IMR-90 (cell line): ENCODE measurements around the gene NRXN2. TPM values are rescaled to one million over a fixed set of nuclear protein-coding genes. Genes with fewer than 3 reads are reported as not detected.

Source experiments
- ATAC-seq: fragments of 200-7000 bp; cut with Tn5 transposase; 2 replicates; pipeline ENCODE4 v1.9.1; 2020; ENCODE audit warnings: low read depth, mild to moderate bottlenecking, moderate library complexity
- BruUV-seq: library from RNA; stranded (reverse); fragments of 400-500 nt; replicated peaks from 2 replicates; lab custom pipeline; 2021; lab: Mats Ljungman, UMichigan
- CTCF ChIA-PET: fragments of 300-600 bp; formaldehyde crosslinking; extraction: SDS; loops from one replicate; lab custom pipeline; 2021; ENCODE audit warnings: antibody characterized with exemption; lab: Yijun Ruan, JAX
- POLR2A ChIA-PET: fragments of 300-600 bp; sonication (Branson Sonifier 250); formaldehyde crosslinking; loops from one replicate; lab custom pipeline; 2022; ENCODE audit warnings: antibody characterized with exemption; ENCODE audit not compliant: unreplicated experiment; lab: Charles Lee
- DNase-seq: peaks from one replicate; pipeline ENCODE4 v3.0.0; 2013
- H2AFZ ChIP-seq: replicated peaks from 2 replicates; pipeline ENCODE3; 2013; ENCODE audit warnings: low read length, mild to moderate bottlenecking; ENCODE audit not compliant: poor library complexity
- H2AK5ac ChIP-seq: 2 replicates; pipeline ENCODE4 v1.6.1; 2013; ENCODE audit warnings: low read depth, low read length, inconsistent platforms
- H2AK9ac ChIP-seq: replicated peaks from 2 replicates; pipeline ENCODE3; 2013; ENCODE audit warnings: mild to moderate bottlenecking, low read depth, low read length, moderate library complexity; ENCODE audit not compliant: poor library complexity
- H2BK120ac ChIP-seq: 2 replicates; pipeline ENCODE4 v1.6.1; 2013; ENCODE audit warnings: low read depth, low read length, inconsistent platforms
- H2BK15ac ChIP-seq: 3 replicates; pipeline ENCODE4 v1.6.1; 2013; ENCODE audit warnings: low read depth, low read length, inconsistent platforms
- H2BK20ac ChIP-seq: 2 replicates; pipeline ENCODE4 v1.6.1; 2013; ENCODE audit warnings: low read depth, mild to moderate bottlenecking, inconsistent platforms, low read length, moderate library complexity
- H2BK5ac ChIP-seq: 2 replicates; pipeline ENCODE4 v1.6.1; 2013; ENCODE audit warnings: mild to moderate bottlenecking, low read depth, low read length, inconsistent platforms; ENCODE audit not compliant: poor library complexity, severe bottlenecking
- H3K14ac ChIP-seq: replicated peaks from 2 replicates; pipeline ENCODE4 v1.6.1; 2013; ENCODE audit warnings: low read depth, low read length, inconsistent platforms
- H3K18ac ChIP-seq: 2 replicates; pipeline ENCODE4 v1.6.1; 2013; ENCODE audit warnings: low read depth, low read length, control low read depth
- H3K23ac ChIP-seq: 2 replicates; pipeline ENCODE4 v1.6.1; 2013; ENCODE audit warnings: low read depth, low read length, inconsistent platforms
- H3K27ac ChIP-seq: 2 replicates; pipeline ENCODE4 v1.5.1; 2013; ENCODE audit warnings: mild to moderate bottlenecking, control low read depth, low read length; ENCODE audit not compliant: insufficient read depth
- H3K27me3 ChIP-seq: 2 replicates; pipeline ENCODE4 v1.6.1; 2013; ENCODE audit warnings: low read length; ENCODE audit not compliant: control insufficient read depth, insufficient read depth
- H3K36me3 ChIP-seq: 2 replicates; pipeline ENCODE4 v1.6.1; 2013; ENCODE audit warnings: low read length, mixed read lengths; ENCODE audit not compliant: control insufficient read depth, insufficient read depth
- H3K4ac ChIP-seq: 2 replicates; pipeline ENCODE4 v1.6.1; 2013; ENCODE audit warnings: low read depth, low read length, inconsistent platforms
- H3K4me1 ChIP-seq: 2 replicates; pipeline ENCODE4 v1.6.1; 2013; ENCODE audit warnings: low read length, mixed read lengths; ENCODE audit not compliant: control insufficient read depth, insufficient read depth
- H3K4me2 ChIP-seq: 2 replicates; pipeline ENCODE4 v1.6.1; 2013; ENCODE audit warnings: low read depth, mild to moderate bottlenecking, control low read depth, low read length, moderate library complexity
- H3K4me3 ChIP-seq: 2 replicates; pipeline ENCODE4 v1.5.1; 2013; ENCODE audit warnings: low read depth, mild to moderate bottlenecking, control low read depth, low read length, moderate library complexity; ENCODE audit not compliant: insufficient read depth
- H3K56ac ChIP-seq: 2 replicates; pipeline ENCODE4 v1.6.1; 2013; ENCODE audit warnings: low read length, inconsistent platforms; ENCODE audit not compliant: insufficient read depth; ENCODE audit errors: extremely low read depth
- H3K79me1 ChIP-seq, 2 experiments: 2 replicates each; pipeline ENCODE4 v1.6.1; 2013; ENCODE audit warnings: low read length in 2 of 2, inconsistent platforms in 1 of 2, low read depth in 1 of 2
- H3K9ac ChIP-seq: 2 replicates; pipeline ENCODE4 v1.6.1; 2013; ENCODE audit warnings: low read depth, low read length, control low read depth
- H3K9me1 ChIP-seq: 2 replicates; pipeline ENCODE4 v1.6.1; 2013; ENCODE audit warnings: low read length, inconsistent platforms; ENCODE audit not compliant: insufficient read depth
- H3K9me3 ChIP-seq: 2 replicates; pipeline ENCODE4 v1.6.1; 2013; ENCODE audit warnings: low read length; ENCODE audit not compliant: control insufficient read depth, insufficient read depth
- H4K20me1 ChIP-seq: 2 replicates; pipeline ENCODE4 v1.6.1; 2013; ENCODE audit warnings: low read length, inconsistent platforms; ENCODE audit not compliant: insufficient read depth
- H4K5ac ChIP-seq: 2 replicates; pipeline ENCODE4 v1.6.1; 2013; ENCODE audit warnings: mild to moderate bottlenecking, low read depth, low read length, control low read depth
- H4K8ac ChIP-seq, 2 experiments: 2 replicates each; pipeline ENCODE4 v1.6.1; 2013; ENCODE audit warnings: low read depth in 2 of 2, low read length in 2 of 2, control low read depth in 1 of 2, inconsistent platforms in 1 of 2
- H4K91ac ChIP-seq: 2 replicates; pipeline ENCODE4 v1.6.1; 2013; ENCODE audit warnings: low read depth, low read length, inconsistent platforms; ENCODE audit not compliant: insufficient read depth
- RFX5 ChIP-seq: IDR thresholded peaks from 2 replicates; pipeline ENCODE4 v1.8.0; 2012; ENCODE audit warnings: low read depth, mild to moderate bottlenecking, low read length, moderate library complexity
- WGBS, 2 experiments: methylation state at CpG; one replicate each; pipeline versions ENCODE4 v1.1.5 to v1.1.7; 2013; ENCODE audit warnings: missing lambda C conversion rate in 2 of 2; ENCODE audit not compliant: insufficient read length in 1 of 2; ENCODE audit errors: extremely low coverage in 2 of 2; 5-methylcytosine and 5-hydroxymethylcytosine counted together
- dilution Hi-C: fragments of 300-500 bp; cut with HindIII; formaldehyde crosslinking; loops from one replicate; pipeline ENCODE4 v1.14.3; 2018; ENCODE audit warnings: low sequenced_read_pairs; ENCODE audit not compliant: unreplicated experiment
- in situ Hi-C: fragments of 300-500 bp; cut with MboI; formaldehyde crosslinking; loops from 3 replicates; pipeline ENCODE4 v1.14.3; 2019; ENCODE audit warnings: low sequenced_read_pairs, inconsistent platforms, mixed read lengths
- intact Hi-C: fragments of 100-400 bp; cut with micrococcal nuclease; formaldehyde crosslinking; loops from 2 replicates; pipeline ENCODE4 v1.10.0; 2022
- polyA plus RNA-seq, 3 experiments: library from polyadenylated mRNA; depleted of rRNA; stranded (reverse); fragments of >200 nt; gene quantifications; 2 replicates each; pipeline ENCODE4 v1.2.3, GENCODE V29; 2012; ENCODE audit warnings: low replicate concordance in 1 of 3
- total RNA-seq: library from RNA; depleted of rRNA; stranded (reverse); fragments of >200 nt; gene quantifications from 2 replicates; pipeline ENCODE4 v1.2.3, GENCODE V29; 2012

Gene NRXN2
- total and polyA plus RNA-seq, 2 of the 4 experiments (the other 2 are of a cell fraction): 0.18 to 0.22 TPM

- Histone ChIP-seq H2BK5ac (no peak overlapping the region), H3K4me1 (no peaks in the 10 kb centered on the region), H3K79me1 (no peaks in the 10 kb centered on the region), H3K9ac (no peak overlapping the region), H2BK120ac (no peak overlapping the region), H3K4me3 (no peak overlapping the region), H3K4me2 (no peak overlapping the region), H3K14ac (no peak overlapping the region), H3K56ac (no peak overlapping the region), H3K36me3 (no peaks in the 10 kb centered on the region), H4K20me1 (no peaks in the 10 kb centered on the region), H2AFZ (no peak overlapping the region), H3K9me3 (no peaks in the 10 kb centered on the region), H3K18ac (no peak overlapping the region), H3K27ac (no peak overlapping the region), H2AK9ac (peak overlapping the region; percentile 76), H3K9me1 (no peaks in the 10 kb centered on the region), H4K8ac (no peak overlapping the region), H3K23ac (no peak overlapping the region), H2BK15ac (no peak overlapping the region), H2BK20ac (no peak overlapping the region), H2AK5ac (no peak overlapping the region), H3K27me3 (peaks cover 93% of the 10 kb centered on the region), H3K4ac (no peak overlapping the region), H4K91ac (no peak overlapping the region), H4K5ac (no peak overlapping the region)
- ATAC-seq: no peak
- in situ Hi-C loops (no loop called here), dilution Hi-C loops (no loop called here), intact Hi-C loops (no loop called here)
- WGBS, 2 experiments: no CpG with 5 or more reads among the region's 4 CpGs
- no peak for DNase-seq
- CTCF ChIA-PET: no interaction called here
- no TSS peak for BruUV-seq
- POLR2A ChIA-PET: no interaction called here
- no peak for TF ChIP-seq RFX5
These were observed 5.8 kb downstream of the NRXN2 start for GRCh38 chr11:64717268-64717578.
